Measurements from ENCODE around the gene GARNL3. TPM values are rescaled to one million over a fixed set of nuclear protein-coding genes. Genes with fewer than 3 reads are reported as not detected.

GARNL3 gene
- total RNA-seq, 4 donors from 2014 or later: 11.9 to 19.1 (median 16.5) TPM

DNA sequence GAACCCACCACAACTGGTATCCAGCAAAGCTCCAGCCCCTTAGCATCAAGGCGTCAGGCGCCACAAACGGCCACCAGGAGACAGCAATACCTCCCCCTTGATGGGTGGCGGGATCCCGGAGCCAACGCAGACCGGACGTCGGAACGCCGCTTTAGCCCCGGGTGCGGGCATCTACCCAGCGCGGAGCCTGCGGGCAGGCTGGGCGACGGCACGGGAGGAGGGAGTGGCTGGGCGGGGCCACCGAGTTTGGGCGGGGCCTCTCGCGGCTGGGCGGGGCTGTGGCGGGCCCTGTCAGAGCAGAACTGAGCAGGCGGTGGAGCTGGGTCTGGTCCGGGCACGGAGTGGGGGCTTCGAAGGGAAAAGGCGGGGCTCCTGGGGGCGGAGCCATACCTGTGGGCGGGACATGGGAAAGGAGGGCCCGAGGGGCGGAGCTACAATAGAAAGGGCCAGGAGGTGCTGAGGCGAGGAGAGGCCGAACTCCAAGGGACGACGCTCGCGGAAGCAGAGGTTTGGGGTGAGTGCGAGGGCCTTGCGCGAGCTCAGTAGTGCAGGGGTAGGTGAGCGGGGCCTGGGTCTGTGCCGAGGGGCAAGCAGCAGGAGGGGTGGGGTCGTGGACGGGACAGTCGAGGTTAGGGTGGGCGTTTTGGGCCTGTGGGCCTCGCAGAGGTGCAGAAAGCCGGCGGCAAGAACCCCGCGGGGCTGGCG lies 40.2 kb upstream of the GARNL3 start:
- intact Hi-C loops (cut with DNase I; ENCODE audit: low total_unique reads): no loop called here
- peak overlapping the region; percentile 16 for H3K4me3 ChIP-seq (ENCODE audit: low read depth, poor library complexity, severe bottlenecking)
- TF ChIP-seq CTCF (IDR thresholded peaks at IDR 0.05) (no peak), POLR2A (IDR thresholded peaks at IDR 0.05) (no peak)
- DNase-seq (ENCODE audit: low spot score in 2 of 2): peak; percentile 91 to 98
- 1 to 2% methylated on average over 41 to 43 of the region's 56 CpGs for WGBS, 2 donors

DNA sequence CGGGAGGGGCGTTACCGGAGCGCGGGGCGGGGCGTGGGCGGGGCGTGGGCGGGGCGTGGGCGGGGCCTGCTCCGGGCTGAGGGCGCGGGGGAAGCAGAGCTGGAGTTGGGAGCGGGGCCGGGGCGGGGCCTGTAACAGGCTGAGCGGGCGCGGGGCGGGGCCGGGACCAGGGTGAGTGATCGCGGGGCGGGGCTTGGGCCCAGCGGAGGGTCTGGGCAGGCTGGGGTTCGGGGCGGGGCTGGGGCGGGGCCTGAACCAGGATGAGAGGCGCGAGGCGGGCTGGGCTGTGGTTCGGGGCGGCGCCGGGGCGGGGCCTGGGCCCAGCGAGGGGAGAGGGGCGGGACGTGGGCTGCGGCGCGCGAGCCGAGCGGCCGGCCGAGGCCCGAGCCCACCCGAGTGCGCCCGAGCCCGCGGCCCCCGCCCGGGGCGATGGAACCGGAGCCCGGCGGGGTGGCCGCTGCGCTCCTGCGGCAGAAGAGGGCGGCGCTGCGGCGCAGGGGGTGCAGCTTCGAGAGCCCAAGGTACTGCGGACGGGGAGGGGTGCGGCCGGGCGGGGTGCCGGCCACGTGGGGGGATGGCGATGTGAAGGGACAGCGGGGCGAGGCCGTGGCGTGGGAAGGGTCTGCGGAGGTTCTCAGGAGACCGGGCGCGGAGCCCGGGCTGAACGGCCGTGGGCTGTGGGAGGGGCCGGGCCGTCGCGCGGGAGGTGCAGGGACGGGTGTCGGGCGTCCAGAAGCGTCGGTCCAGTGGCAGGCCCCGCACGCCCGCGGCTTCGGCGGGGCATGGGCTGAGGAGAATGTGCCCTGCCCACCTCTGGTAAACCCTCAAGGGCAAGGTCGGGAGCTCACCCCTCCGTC lies 39.5 kb upstream of the GARNL3 start:
- peak overlapping the region; percentile 53 for H3K4me3 ChIP-seq (ENCODE audit: low read depth, poor library complexity, severe bottlenecking)
- TF ChIP-seq CTCF (IDR thresholded peaks at IDR 0.05) (no peak), POLR2A (IDR thresholded peaks at IDR 0.05) (no peak)
- intact Hi-C loops (cut with DNase I; ENCODE audit: low total_unique reads): no loop called here
- DNase-seq (ENCODE audit: low spot score in 2 of 2): peak; percentile 95 to 99
- WGBS, 2 donors: 2% methylated on average over 52 to 66 of the region's 106 CpGs

DNA sequence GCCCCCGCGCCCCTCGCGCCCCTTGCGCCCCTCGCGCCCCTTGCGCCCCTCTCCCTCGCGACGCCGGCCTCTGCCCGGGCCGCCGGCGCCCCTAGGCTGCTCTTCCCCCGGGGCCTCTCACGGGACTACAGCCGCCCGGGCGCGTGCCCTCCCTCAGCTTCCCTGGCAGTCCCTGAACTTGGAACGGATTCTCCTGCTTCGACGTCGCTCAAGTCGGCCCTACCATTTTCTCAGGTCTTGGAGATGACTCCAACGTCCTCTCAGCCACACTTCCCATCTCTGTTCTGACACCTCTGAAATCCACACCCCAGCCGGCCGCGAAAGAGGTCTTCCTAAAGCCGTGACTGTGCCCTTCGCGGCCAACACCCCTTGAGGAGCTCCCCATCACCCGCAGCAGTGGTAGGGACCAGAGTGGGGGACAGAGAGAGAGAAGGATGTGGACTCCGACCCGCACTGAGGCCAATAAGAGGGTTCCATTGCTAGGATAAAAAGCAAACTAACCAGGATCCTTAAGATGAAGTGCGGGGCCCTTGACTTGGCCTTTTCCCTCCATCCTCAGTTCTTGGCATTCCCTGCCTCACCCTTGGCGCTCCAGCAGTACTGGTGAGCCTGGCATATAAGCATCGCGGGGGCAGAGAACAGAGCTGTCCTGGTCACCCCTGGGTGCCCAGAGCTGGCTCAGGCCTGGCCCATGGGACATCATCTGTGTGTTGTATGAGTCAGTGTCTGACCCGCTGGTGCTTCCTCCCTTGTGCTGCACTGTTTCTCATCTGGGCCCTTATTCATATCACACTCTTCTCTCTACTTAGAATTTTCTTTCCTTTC lies 38.6 kb upstream of the GARNL3 start:
- intact Hi-C loops (cut with DNase I; ENCODE audit: low total_unique reads): no loop called here
- WGBS, 2 donors: 26 to 31% methylated on average over 33 to 42 of the region's 42 CpGs
- TF ChIP-seq POLR2A (IDR thresholded peaks at IDR 0.05) (no peak), CTCF (IDR thresholded peaks at IDR 0.05) (no peak)
- peak in 1 of 2 donors; percentile 87 for DNase-seq (ENCODE audit: low spot score in 2 of 2)
- no peak overlapping the region for H3K4me3 ChIP-seq (ENCODE audit: low read depth, poor library complexity, severe bottlenecking)

DNA sequence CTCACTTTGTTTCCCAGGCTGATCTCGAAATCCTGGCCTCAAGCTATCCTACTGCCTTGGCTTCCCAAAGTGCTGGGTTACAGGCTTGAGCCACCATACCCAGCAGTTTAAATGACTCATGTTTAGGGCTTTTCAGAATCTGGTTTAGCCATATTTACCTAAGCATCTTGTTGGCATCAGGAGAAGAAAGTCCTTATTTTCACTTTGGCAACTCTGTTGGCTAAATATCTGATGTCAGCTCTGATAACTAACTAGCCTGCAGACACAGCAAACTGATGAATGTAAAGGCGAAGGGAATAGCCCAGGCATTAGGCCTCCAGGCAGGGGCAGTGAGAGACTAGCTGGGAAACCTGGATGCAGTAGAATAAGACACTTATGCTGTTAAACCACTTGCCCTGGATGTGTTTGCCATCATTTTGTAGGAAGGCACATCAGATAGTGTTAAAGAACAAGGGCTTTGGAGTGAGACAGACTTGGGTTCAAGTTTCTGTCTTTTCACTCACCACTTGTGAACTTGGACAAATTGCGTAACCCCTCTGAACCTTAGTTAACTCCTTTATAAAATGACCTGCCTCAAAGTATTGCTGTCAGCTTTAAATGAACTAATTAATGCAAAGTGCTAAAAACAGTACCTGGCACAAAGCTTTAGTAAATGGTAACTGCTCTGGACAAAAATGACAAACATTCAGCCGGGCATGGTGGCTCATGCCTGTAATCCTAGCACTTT lies 34.7 kb upstream of the GARNL3 start:
- no peak for DNase-seq (ENCODE audit: low spot score in 2 of 2)
- no peak overlapping the region for H3K4me3 ChIP-seq (ENCODE audit: low read depth, poor library complexity, severe bottlenecking)
- intact Hi-C loops (cut with DNase I; ENCODE audit: low total_unique reads): no loop called here
- WGBS, 2 donors: 83 to 91% methylated on average over 4 of the region's 4 CpGs
- no peak for TF ChIP-seq POLR2A (IDR thresholded peaks at IDR 0.05)

GRCh38 chr9:127231666-127232065 lies 32.9 kb upstream of the GARNL3 start:
- no peak for DNase-seq (ENCODE audit: low spot score in 2 of 2)
- H3K4me3 ChIP-seq (ENCODE audit: low read depth, poor library complexity, severe bottlenecking): no peak overlapping the region
- 96 to 97% methylated on average over 3 of the region's 3 CpGs for WGBS, 2 donors
- TF ChIP-seq CTCF (IDR thresholded peaks at IDR 0.05) (no peak), POLR2A (IDR thresholded peaks at IDR 0.05) (no peak)
- intact Hi-C loops (cut with DNase I; ENCODE audit: low total_unique reads): no loop called here
